ENCODE measurements around the gene KDELR1.

KDELR1 gene

DNA sequence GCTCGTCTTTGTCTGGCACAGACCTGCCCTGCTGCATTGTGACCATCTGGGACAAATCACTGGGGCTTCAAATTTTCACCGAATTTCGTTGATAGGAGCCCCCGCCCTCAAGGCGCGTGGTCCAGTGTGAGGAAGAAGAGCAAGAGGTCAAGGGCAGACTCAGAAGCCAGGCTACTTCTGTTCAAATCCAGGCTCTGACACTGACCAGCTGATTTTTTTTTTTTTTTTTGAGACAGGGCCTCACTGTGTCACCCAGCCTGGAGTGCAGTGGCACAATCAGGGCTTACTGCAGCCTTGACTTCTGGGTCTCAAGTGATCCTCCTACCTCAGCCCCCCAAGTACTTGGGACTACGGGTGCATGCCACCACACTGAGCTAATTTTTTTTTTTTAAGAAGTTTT lies 20.0 kb downstream of the KDELR1 start:
- no peak for DNase-seq (ENCODE audit: low spot score)

DNA sequence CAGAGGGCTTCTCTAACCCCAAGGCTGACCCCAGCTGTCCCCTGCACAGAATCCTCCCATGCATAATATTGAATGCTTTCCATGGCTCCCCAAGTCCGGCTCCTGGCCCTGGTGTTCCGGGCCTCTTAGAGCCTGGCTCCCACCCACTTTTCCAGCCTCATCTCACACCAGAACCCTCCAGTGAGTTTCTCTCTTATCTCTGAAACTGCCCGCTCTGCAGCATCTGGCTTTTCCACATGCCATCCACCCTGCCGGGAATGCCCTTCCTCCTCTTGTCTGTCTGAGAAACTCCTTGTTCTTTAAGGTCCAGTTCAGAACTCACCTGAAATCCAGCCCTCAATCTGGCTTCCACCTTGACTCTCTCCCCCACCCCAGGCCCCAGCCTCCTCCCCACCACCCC lies 20.4 kb downstream of the KDELR1 start:
- DNase-seq (ENCODE audit: low spot score), result no peak

GRCh38 chr19:48368936-48369335 lies 22.4 kb downstream of the KDELR1 start:
- DNase-seq (ENCODE audit: low spot score), result no peak

- no peak for DNase-seq (ENCODE audit: low spot score)
Observed at GRCh38 chr19:48367855-48368254, 23.5 kb downstream of the KDELR1 start.

GRCh38 chr19:48365602-48366001 lies 25.7 kb downstream of the KDELR1 start:
- no peak for DNase-seq (ENCODE audit: low spot score)

DNA sequence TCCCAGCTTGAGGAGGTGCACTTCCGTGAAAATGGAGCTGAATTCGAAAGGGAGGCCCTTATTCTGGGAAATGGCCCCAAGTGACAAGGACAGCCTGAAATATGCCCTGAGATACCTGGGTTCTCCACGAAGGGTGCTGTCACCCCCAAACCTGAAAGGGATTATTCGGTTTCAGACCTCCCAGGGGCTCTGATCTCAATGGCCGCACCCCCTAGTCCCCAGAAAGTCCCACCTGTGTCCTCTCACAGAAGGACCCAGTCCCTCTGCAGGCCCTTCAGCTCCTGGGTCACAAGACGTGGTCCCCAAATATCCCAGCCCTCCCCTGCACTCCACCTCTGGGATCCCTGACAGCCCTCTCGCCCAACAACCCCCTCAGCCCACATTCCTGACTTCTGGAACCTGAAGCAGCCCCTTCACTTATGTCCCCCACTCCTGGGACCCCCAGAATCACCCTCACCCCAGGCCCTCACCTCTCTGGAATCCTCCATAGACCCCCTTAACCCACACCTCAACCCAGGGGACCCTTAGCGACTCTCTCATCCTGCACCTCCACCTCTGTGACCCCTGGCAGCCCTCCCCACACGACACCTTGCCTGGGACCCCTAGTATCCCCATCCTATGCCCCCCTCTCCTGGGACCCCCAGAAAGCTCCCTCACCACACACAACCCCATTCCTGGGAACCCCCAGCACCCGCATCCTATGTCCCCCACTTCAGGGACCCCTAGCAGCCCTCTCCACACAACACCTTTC lies 26.6 kb downstream of the KDELR1 start:
- no peak for DNase-seq (ENCODE audit: low spot score)

GRCh38 chr19:48363810-48364597 lies 27.3 kb downstream of the KDELR1 start, which contains the start of the genes SYNGR4 and TMEM143:
TSS of gene SYNGR4 (plus strand) at chr19:48364367. CDS start at chr19:48365843, 1,476 bp downstream.
TSS of gene TMEM143 (minus strand) at chr19:48363940. CDS start at chr19:48363920, 20 bp downstream.
- DNase-seq (ENCODE audit: low spot score), result peak; percentile 99

DNA sequence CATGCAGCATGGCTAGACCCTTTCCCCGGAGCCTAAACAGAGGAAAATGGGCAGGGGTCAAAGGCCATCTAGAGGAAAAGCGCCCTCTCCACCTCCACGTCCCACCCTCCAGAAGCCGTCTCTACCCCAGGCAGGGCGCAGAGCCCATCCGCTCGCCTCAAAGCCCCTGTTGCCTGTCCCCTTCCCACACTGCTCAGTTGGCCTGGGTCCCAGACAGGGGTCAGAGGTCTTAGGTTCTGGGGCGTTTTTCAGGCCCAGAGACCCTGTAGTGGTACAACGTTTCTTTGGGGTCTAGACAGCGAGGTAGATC lies 27.9 kb downstream of the KDELR1 start:
- DNase-seq (ENCODE audit: low spot score), result no peak

GRCh38 chr19:48362716-48363499 lies 28.4 kb downstream of the KDELR1 start:
- peak; percentile 88 for DNase-seq (ENCODE audit: low spot score)

DNA sequence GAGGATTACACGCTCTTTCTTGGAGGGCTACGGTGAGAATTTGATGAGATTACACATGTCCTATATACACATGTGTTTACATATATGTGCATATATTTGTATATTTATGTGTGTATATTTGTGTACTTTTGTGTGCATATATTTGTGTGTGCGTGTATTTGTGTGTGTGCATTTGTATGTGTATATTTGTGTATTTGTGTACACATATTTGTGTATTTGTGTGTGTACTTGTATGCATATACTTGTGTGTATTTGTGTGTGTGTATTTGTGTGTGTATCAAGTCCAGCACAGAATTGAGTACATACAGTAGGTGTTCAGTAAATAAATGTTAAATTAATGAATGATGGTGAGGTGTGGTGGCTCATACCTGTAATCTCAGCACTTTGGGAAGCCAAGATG lies 29.4 kb downstream of the KDELR1 start:
- no peak for DNase-seq (ENCODE audit: low spot score)

GRCh38 chr19:48359123-48359522 lies 32.2 kb downstream of the KDELR1 start:
- DNase-seq (ENCODE audit: low spot score), result no peak

GRCh38 chr19:48355365-48355954 lies 35.9 kb downstream of the KDELR1 start:
- no peak for DNase-seq (ENCODE audit: low spot score)

DNA sequence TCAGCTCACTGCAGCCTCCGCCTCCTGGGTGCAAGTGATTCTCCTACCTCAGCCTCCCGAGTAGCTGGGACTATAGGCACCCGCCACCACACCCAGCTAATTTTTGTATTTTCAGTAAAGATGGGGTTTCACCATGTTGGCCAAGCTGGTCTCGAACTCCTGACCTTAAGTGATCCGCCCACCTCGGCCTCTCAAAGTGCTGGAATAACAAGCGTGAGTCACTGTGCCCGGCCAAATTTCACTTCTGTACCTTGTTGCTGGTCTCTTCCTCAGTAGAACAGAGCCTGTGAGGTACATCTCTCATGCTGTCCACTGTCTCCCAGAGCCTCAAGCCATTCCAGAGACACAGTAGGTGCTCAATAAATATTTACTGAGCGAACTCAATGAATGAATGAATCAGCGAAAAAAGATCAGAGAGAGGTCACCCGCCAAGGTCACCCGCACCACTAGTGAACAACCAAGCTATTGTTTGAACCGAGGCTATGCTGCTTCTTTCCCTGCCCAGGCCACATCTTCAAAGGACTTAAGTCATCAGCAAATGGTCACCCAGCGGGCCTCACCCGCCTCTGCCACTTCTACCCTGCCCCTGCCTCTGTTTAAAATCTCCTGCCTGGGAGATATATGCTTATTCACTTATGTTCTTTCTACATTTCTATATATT lies 36.9 kb downstream of the KDELR1 start:
- no peak for DNase-seq (ENCODE audit: low spot score)

GRCh38 chr19:48353677-48354076 lies 37.7 kb downstream of the KDELR1 start:
- DNase-seq (ENCODE audit: low spot score), result no peak

DNA sequence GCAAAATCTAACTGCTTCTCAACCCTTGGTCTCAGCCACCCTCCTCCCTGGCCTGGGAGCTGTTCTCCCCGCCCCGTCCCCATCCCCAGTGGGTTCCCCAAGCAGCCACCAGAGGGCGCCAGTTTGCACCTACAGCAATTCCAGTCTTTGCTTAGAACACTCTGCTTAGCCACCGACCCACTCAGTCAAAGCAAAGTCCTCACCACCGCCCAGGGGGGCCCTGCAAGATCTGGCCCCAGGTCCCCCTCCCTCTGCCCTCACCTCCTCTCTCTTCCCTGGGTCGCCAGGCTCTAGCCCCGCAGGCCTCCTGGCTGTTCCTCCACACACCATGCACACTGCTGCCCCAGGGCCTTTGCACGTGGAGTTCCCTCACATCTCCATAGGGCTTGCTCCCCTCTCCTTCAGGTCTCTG lies 40.0 kb downstream of the KDELR1 start:
- DNase-seq (ENCODE audit: low spot score), result peak; percentile 81

- no peak for DNase-seq (ENCODE audit: low spot score)
Observed at GRCh38 chr19:48350856-48351255, 40.5 kb downstream of the KDELR1 start.

DNA sequence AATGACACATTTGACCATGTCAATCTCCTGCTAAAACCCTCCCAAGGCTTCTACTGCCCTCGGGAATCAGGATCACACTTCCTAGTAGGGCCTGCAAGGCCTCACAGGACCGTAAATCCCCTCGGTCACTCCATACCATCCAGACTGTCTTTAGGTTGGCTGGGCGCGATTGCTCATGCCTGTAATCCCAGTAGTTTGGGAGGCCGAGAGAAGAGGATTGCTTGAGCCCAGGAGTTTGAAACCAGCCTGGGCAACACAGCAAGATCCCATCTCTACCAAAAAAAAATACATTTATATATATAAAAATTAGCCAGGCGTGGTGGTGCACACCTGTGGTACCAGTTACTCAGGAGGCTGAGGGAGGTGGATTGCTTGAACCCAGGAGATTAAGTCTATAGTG lies 42.6 kb downstream of the KDELR1 start:
- no peak for DNase-seq (ENCODE audit: low spot score)

DNA sequence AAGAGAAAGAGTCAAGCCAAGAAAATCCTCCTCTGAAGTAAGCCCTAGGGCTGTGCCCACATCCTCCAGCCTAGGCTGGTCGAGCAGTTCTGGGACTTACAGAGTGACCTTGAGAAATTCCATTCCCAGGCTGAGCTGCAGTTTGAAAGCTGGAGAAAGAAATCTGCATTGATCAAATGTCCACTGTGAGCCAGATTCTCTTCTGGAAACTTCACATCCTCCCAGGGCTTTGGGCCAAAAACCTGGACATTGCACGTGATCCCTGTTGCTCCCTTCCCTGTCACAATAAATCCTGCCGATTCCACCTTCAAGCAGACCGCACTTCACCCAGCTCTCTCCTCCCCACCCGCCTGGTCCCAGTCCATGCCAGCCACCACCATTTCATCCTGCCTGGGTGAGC lies 43.3 kb downstream of the KDELR1 start:
- no peak for DNase-seq (ENCODE audit: low spot score)

DNA sequence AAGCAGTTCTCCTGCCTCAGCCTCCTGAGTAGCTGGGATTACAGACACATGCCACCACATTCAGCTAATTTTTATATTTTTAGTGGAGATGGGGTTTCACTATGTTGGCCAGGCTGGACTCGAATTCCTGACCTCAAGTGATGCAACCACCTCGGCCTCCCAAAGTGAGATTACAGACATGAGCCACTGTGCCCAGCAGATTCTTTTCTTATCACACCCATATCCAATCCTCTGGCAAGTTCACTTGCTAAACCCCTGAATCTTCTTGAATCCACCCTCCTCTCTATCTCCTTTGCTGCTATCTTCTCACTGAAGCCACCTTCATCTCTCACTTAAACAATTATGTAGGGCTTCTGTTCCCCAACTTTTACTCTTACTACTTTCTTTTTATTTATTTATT lies 45.2 kb downstream of the KDELR1 start:
- no peak for DNase-seq (ENCODE audit: low spot score)

GRCh38 chr19:48344892-48345291 lies 46.5 kb downstream of the KDELR1 start:
- no peak for DNase-seq (ENCODE audit: low spot score)

- DNase-seq (ENCODE audit: low spot score), result no peak
Observed at GRCh38 chr19:48342841-48343540, 48.4 kb downstream of the KDELR1 start.
